ENCODE results near the gene CCNE1. TPM values are rescaled to one million over a fixed set of nuclear protein-coding genes. Genes with fewer than 3 reads are reported as not detected.

Gene CCNE1
- total RNA-seq, 4 donors from 2014 or later = 2.9 to 7.3 (median 4.5) TPM

DNA sequence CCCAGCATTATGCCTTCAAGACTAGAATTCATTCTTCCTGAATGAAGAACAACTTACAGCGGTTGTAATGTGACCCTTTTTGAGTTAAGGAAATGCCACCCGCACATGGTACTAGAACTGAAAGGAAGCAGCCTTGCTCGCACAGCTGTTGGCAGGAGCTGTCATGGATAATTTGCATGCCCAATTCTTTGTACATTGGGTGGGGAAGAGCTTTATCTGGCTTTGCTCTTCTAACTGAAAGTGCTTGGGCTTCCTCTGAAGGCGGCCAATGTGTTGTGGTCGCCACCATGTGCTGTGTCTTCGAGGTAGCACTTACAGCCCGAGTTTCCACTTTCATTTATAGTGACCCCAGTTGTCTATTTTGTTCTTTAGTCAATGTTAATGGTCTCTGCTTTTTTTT, 3.4 kb downstream of the CCNE1 start:
- TF ChIP-seq, protein P1, sequence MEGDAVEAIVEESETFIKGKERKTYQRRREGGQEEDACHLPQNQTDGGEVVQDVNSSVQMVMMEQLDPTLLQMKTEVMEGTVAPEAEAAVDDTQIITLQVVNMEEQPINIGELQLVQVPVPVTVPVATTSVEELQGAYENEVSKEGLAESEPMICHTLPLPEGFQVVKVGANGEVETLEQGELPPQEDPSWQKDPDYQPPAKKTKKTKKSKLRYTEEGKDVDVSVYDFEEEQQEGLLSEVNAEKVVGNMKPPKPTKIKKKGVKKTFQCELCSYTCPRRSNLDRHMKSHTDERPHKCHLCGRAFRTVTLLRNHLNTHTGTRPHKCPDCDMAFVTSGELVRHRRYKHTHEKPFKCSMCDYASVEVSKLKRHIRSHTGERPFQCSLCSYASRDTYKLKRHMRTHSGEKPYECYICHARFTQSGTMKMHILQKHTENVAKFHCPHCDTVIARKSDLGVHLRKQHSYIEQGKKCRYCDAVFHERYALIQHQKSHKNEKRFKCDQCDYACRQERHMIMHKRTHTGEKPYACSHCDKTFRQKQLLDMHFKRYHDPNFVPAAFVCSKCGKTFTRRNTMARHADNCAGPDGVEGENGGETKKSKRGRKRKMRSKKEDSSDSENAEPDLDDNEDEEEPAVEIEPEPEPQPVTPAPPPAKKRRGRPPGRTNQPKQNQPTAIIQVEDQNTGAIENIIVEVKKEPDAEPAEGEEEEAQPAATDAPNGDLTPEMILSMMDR (IDR thresholded peaks at IDR 0.05 in 4 of 5, conservative IDR thresholded peaks at IDR 0.05 in 1 of 5) = no peak
- no peak for TF ChIP-seq POLR2A (IDR thresholded peaks at IDR 0.05)
- ATAC-seq (no peak), DNase-seq (no peak)
- no peaks in the 10 kb centered on the region for H3K4me1 ChIP-seq
- peaks cover 0 to 6% of the 10 kb centered on the region in 2 donors for H3K36me3 ChIP-seq
- H3K27ac ChIP-seq = no peak overlapping the region
- H3K4me3 ChIP-seq = no peak overlapping the region
- no peaks in the 10 kb centered on the region for H3K9me3 ChIP-seq
- in situ Hi-C loops (cut with MboI; ENCODE audit: low sequenced_read_pairs in 4 of 4) (no loop called here), intact Hi-C loops (cut with DNase I; ENCODE audit: low total_unique reads) (loop anchor here (10.0 kb wide), 1 partner anchor 210 kb away; the partner anchor contains the start of gene POP4)
- H3K27me3 ChIP-seq = no peaks in the 10 kb centered on the region

DNA sequence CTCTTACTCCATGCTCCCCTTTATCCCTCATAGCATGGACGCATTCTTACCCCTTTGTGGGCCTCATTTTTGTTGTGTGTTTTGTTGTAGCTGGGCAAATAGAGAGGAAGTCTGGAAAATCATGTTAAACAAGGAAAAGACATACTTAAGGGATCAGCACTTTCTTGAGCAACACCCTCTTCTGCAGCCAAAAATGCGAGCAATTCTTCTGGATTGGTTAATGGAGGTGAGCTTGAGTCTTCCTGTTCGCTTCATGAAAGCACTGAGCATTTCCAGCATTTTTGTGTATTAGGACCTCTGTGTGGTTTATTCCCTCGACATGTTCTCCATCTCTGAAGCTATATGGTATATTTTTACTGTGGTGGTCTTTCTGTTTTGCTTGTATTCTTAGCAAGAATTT, 5.5 kb downstream of the CCNE1 start:
- intact Hi-C loops (cut with DNase I; ENCODE audit: low total_unique reads) (loop anchor here (10.0 kb wide), 1 partner anchor 213 kb away; the partner anchor contains the start of gene POP4), in situ Hi-C loops (cut with MboI; ENCODE audit: low sequenced_read_pairs in 4 of 4) (no loop called here)
- Histone ChIP-seq H3K4me1 (no peaks in the 10 kb centered on the region), H3K27me3 (no peaks in the 10 kb centered on the region), H3K4me3 (no peak overlapping the region), H3K27ac (no peak overlapping the region), H3K9me3 (no peaks in the 10 kb centered on the region), H3K36me3 (peaks cover 0 to 6% of the 10 kb centered on the region in 2 donors)
- no peak for ATAC-seq
- TF ChIP-seq, protein P1 (IDR thresholded peaks at IDR 0.05 in 4 of 5, conservative IDR thresholded peaks at IDR 0.05 in 1 of 5) = no peak
- no peak for TF ChIP-seq POLR2A (IDR thresholded peaks at IDR 0.05)
- DNase-seq = no peak

DNA sequence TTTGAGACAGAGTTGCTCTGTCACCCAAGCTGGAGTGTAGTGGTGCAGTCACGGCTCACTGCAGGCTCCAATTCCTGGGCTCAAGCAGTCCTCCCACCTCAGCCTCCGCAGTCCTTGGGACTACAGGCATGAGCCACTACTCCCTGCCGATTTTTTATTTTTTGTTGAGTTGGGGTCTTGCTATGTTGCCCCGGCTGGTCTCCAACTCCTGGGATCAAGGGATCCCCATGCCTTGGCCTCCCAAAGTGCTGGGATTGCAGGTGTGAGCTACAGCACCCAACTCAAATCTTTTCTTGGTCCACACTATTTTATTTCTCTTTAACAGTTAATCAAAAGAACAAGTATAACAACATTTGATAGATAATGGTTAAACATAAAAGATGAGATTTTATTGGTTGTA, 7.5 kb downstream of the CCNE1 start:
- no peak for ATAC-seq
- H3K27me3 ChIP-seq = no peaks in the 10 kb centered on the region
- intact Hi-C loops (cut with DNase I; ENCODE audit: low total_unique reads) (loop anchor here (10.0 kb wide), 1 partner anchor 214 kb away; the partner anchor contains the start of gene POP4), in situ Hi-C loops (cut with MboI; ENCODE audit: low sequenced_read_pairs in 4 of 4) (no loop called here)
- no peak for DNase-seq
- H3K9me3 ChIP-seq = no peaks in the 10 kb centered on the region
- H3K27ac ChIP-seq = no peak overlapping the region
- no peaks in the 10 kb centered on the region for H3K4me1 ChIP-seq
- H3K4me3 ChIP-seq = no peak overlapping the region
- H3K36me3 ChIP-seq = peaks cover 0 to 10% of the 10 kb centered on the region in 2 donors
- TF ChIP-seq POLR2A (IDR thresholded peaks at IDR 0.05) = no peak
- TF ChIP-seq, protein P1 (IDR thresholded peaks at IDR 0.05 in 4 of 5, conservative IDR thresholded peaks at IDR 0.05 in 1 of 5) = no peak

DNA sequence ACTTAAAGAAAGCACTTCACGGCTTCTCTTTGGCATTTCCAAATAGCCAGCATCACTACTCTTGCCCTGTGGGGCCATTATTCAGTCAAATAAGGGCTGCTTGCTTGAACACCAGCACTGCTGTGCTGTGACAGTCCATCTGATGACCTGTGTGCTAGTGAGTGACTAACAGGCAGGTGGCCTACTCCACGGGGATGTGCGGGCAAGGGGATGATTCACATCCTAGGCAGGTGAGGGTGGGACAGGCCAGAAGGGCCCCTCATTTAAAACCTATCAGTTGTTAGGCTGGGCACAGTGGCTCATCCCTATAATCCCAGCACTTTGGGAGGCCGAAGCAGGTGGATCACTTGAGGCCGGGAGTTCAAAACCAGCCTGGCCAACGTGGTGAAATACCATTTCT, 8.2 kb downstream of the CCNE1 start:
- TF ChIP-seq, protein P1 (IDR thresholded peaks at IDR 0.05 in 4 of 5, conservative IDR thresholded peaks at IDR 0.05 in 1 of 5) = no peak
- no peak for TF ChIP-seq POLR2A (IDR thresholded peaks at IDR 0.05)
- no peaks in the 10 kb centered on the region for H3K9me3 ChIP-seq
- no peak for ATAC-seq

More for the DNA sequence above, 8.2 kb downstream of the CCNE1 start:
- H3K4me1 ChIP-seq = no peaks in the 10 kb centered on the region
- in situ Hi-C loops (cut with MboI; ENCODE audit: low sequenced_read_pairs in 4 of 4) (no loop called here), intact Hi-C loops (cut with DNase I; ENCODE audit: low total_unique reads) (loop anchor here (10.0 kb wide), 1 partner anchor 215 kb away; the partner anchor contains the start of gene POP4)
- peaks cover 0 to 10% of the 10 kb centered on the region in 2 donors for H3K36me3 ChIP-seq
- no peak overlapping the region for H3K27ac ChIP-seq
- no peaks in the 10 kb centered on the region for H3K27me3 ChIP-seq
- H3K4me3 ChIP-seq = no peak overlapping the region
- DNase-seq = no peak
